Caco-2 (cell line): ENCODE data around the gene TWIST2. TPM values are rescaled to one million over a fixed set of nuclear protein-coding genes. Genes with fewer than 3 reads are reported as not detected.

ENCODE experiments used
- BruUV-seq: library from RNA; stranded (reverse); fragments of 400-500 nt; replicated peaks from 2 replicates; lab custom pipeline; 2021; lab: Mats Ljungman, UMichigan
- CTCF ChIA-PET: fragments of 300-600 bp; sonication (Branson Sonifier 250); formaldehyde crosslinking; loops from one replicate; lab custom pipeline; 2022; ENCODE audit warnings: antibody characterized with exemption; lab: Charles Lee
- POLR2A ChIA-PET: fragments of 300-600 bp; sonication (Branson Sonifier 250); formaldehyde crosslinking; loops from one replicate; lab custom pipeline; 2022; ENCODE audit warnings: antibody characterized with exemption; lab: Charles Lee
- DNase-seq, 2 experiments: peaks; one replicate each; pipeline versions ENCODE4 v3.0.0 to v3.0.0-alpha.2; 2020 to 2022
- H3K27me3 ChIP-seq: replicated peaks from 2 replicates; pipeline ENCODE4 v1.6.0; 2011; ENCODE audit warnings: low read length; ENCODE audit not compliant: control insufficient read depth, insufficient read depth
- H3K36me3 ChIP-seq: 2 replicates; pipeline ENCODE4 v1.5.1; 2011; ENCODE audit warnings: low read length; ENCODE audit not compliant: control insufficient read depth, insufficient read depth
- H3K4me1 ChIP-seq: fragments of 250-450 bp; sonication (Bioruptor Pico); 2 replicates; pipeline ENCODE4 v1.5.1; 2020; ENCODE audit warnings: mild to moderate bottlenecking
- H3K4me3 ChIP-seq: 2 replicates; pipeline ENCODE4 v1.5.1; 2011; ENCODE audit warnings: low read depth, mild to moderate bottlenecking, control low read depth, low read length
- H3K9me3 ChIP-seq: fragments of 250-450 bp; sonication (Bioruptor Pico); 2 replicates; pipeline ENCODE4 v1.5.1; 2020; ENCODE audit warnings: mild to moderate bottlenecking, moderate library complexity
- H3K27ac Mint-ChIP-seq: one replicate; pipeline ENCODE4 v1.8.0; 2022; ENCODE audit warnings: mixed read lengths; ENCODE audit not compliant: unreplicated experiment
- H3K27me3 Mint-ChIP-seq: one replicate; pipeline ENCODE4 v1.8.0; 2022; ENCODE audit warnings: mixed read lengths; ENCODE audit not compliant: insufficient read depth, unreplicated experiment
- H3K36me3 Mint-ChIP-seq: one replicate; pipeline ENCODE4 v1.8.0; 2022; ENCODE audit warnings: mild to moderate bottlenecking, mixed read lengths; ENCODE audit not compliant: insufficient read depth, unreplicated experiment
- H3K4me1 Mint-ChIP-seq: one replicate; pipeline ENCODE4 v1.8.0; 2022; ENCODE audit warnings: low read depth, mixed read lengths; ENCODE audit not compliant: unreplicated experiment
- H3K4me3 Mint-ChIP-seq: one replicate; pipeline ENCODE4 v1.8.0; 2022; ENCODE audit warnings: mild to moderate bottlenecking, moderate library complexity, mixed read lengths; ENCODE audit not compliant: unreplicated experiment
- H3K9me3 Mint-ChIP-seq: one replicate; pipeline ENCODE4 v1.8.0; 2022; ENCODE audit warnings: mixed read lengths; ENCODE audit not compliant: unreplicated experiment
- intact Hi-C: fragments of 100-400 bp; cut with micrococcal nuclease; formaldehyde crosslinking; loops from one replicate; pipeline ENCODE4 v1.10.0; 2022; ENCODE audit not compliant: unreplicated experiment
- total RNA-seq: library from RNA; stranded (reverse); gene quantifications from 2 replicates; pipeline ENCODE4 v1.2.3, GENCODE V29; 2022
- TF ChIP-seq, protein P1 (sequence below), 2 experiments: fragments of 200-600 bp in 1 of 2; IDR thresholded peaks; 1 replicate in 1 of 2; 2 replicates in 1 of 2; pipeline versions ENCODE4 v1.5.1 to v1.8.0; 2011 to 2022; ENCODE audit warnings: antibody characterized with exemption in 1 of 2, control low read depth in 1 of 2, inconsistent platforms in 1 of 2, low read depth in 1 of 2, low read length in 1 of 2, mild to moderate bottlenecking in 1 of 2, moderate library complexity in 1 of 2; ENCODE audit not compliant: insufficient read depth in 1 of 2, severe bottlenecking in 1 of 2, unreplicated experiment in 1 of 2

The TWIST2 gene
- total RNA-seq, 1 experiment from 2014 or later = not detected

DNA sequence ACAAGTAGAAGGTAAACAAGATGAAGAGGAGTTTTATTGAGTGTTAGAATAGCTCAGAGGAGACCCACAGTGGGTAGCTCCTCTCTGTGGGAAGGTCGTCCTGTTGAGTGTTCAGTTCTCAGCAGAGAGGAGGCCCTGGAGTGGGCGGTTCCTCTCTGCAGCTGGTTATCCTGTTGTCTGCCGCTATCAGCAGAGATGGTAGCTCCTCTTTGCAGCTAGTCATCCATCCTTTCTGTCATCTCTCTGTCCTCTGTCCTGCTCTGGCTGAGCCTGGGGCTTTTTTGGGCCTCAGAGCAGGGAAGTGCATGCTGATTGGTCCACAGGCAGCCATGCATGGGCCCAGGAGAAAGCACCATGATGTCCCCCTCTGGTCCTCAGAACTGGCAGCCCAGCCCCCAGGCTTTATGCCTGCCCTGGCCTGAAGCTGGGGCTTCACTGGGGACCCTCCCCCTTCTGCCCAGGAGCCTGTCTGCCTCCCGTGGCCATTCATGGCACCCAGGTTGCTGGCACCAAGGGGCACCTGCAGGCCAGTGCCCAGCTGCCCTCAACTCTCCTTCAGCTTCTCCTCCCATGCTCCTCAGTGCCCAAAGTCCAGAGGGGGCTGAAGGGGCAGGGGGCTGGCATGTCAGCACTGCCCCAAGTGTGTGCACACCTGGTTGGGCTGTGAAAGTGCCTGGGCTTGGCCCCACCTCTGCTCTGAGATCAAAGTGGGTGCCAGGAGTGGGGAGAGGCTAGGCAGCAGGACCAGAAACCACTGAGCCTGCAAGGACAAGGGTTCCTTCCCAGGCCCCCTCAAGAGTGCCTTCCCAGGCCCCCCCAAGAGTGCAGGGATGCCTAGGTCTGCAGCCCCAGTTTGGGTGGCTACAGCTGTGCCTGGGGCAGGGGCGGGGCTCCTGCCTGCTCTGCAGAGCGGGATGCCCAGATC, 98.7 kb downstream of the TWIST2 start:
- Histone ChIP-seq H3K9me3 (no peaks in the 10 kb centered on the region), H3K4me3 (no peak overlapping the region), H3K27me3 (no peaks in the 10 kb centered on the region), H3K36me3 (no peaks in the 10 kb centered on the region), H3K4me1 (no peaks in the 10 kb centered on the region)
- intact Hi-C loops = no loop called here
- TF ChIP-seq, protein P1, sequence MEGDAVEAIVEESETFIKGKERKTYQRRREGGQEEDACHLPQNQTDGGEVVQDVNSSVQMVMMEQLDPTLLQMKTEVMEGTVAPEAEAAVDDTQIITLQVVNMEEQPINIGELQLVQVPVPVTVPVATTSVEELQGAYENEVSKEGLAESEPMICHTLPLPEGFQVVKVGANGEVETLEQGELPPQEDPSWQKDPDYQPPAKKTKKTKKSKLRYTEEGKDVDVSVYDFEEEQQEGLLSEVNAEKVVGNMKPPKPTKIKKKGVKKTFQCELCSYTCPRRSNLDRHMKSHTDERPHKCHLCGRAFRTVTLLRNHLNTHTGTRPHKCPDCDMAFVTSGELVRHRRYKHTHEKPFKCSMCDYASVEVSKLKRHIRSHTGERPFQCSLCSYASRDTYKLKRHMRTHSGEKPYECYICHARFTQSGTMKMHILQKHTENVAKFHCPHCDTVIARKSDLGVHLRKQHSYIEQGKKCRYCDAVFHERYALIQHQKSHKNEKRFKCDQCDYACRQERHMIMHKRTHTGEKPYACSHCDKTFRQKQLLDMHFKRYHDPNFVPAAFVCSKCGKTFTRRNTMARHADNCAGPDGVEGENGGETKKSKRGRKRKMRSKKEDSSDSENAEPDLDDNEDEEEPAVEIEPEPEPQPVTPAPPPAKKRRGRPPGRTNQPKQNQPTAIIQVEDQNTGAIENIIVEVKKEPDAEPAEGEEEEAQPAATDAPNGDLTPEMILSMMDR (IDR thresholded peaks at IDR 0.05; ENCODE audit: insufficient read depth in 1 of 2, low read depth in 1 of 2, low read length in 1 of 2, severe bottlenecking in 1 of 2, unreplicated experiment in 1 of 2) = no peak
- Mint-ChIP-seq H3K9me3 (no peaks in the 10 kb centered on the region), H3K27me3 (peaks cover 7% of the 10 kb centered on the region), H3K4me1 (no peaks in the 10 kb centered on the region), H3K27ac (no peak overlapping the region), H3K4me3 (no peak overlapping the region), H3K36me3 (no peaks in the 10 kb centered on the region)
- POLR2A ChIA-PET = no interaction called here
- CTCF ChIA-PET = no interaction called here
- BruUV-seq = no TSS peak
- no peak for DNase-seq

DNA sequence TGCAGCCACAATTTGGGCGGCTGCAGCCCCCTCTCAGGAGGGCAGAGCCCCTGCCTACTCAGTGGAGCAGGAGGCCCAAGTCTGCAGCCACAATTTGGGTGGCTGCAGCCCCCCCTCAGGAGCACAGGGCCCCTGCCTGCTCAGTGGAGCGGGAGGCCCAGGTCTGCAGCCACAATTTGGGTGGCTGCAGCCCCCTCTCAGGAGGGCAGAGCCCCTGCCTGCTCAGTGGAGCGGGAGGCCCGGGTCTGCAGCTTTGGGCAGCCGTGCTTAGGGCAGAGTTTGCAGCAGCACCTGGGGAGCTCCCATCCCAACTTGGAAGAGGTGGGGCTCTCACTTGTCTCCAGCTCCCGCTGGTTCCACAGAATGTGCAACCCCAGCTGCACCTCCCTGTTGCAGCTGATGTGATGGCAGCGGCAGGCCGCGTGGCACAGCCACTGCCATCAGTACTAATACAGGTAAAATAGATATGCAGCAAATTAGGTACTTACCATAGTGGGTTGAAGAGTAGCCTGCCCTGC, 99.4 kb downstream of the TWIST2 start:
- H3K4me3 Mint-ChIP-seq = no peak overlapping the region
- no TSS peak for BruUV-seq
- H3K4me1 ChIP-seq = no peaks in the 10 kb centered on the region

DNA sequence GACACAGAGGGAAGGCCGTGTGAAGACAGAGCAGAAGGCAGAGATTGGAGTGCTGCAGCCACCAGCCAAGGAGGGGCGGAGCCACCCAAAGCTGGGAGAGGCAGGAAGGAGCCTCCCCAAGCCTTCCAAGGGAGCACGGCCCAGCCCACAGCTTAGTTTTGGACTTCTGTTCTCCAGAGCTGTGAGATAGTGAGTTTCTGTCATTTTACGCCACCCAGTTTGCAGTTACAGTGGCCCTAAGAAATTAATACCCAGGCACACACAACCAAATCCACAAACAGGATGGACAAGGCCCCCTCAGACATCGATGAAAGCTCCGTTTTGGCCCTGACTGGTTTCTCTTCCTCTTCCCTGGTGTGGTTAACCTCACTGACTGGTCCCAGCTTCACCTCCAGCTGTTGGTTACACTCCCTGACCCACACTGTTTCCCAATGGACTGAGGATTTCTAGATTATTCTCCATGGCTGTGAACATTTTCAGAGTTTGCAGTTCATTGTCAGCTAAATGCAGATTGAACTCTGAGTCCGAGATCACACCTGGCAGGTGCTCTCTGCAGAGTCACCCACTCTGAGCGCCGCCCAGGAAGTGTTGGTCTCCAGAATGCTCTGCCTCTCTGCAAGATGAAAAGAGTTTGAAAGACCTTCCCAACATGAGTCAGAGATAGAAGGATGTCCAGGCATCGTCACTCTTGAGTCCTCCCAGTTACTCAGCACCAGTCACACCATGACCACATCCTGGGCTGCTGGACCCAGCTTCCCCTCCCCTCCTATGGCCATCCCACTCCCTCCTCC, 100.2 kb downstream of the TWIST2 start:
- no TSS peak for BruUV-seq
- H3K4me3 Mint-ChIP-seq = no peak overlapping the region
- Histone ChIP-seq H3K27me3 (no peaks in the 10 kb centered on the region), H3K4me3 (no peak overlapping the region), H3K36me3 (no peaks in the 10 kb centered on the region), H3K4me1 (no peaks in the 10 kb centered on the region), H3K9me3 (no peaks in the 10 kb centered on the region)
- no peaks in the 10 kb centered on the region for H3K9me3 Mint-ChIP-seq
- no peak for DNase-seq
- H3K27me3 Mint-ChIP-seq = peaks cover 4% of the 10 kb centered on the region
- CTCF ChIA-PET = no interaction called here
- H3K36me3 Mint-ChIP-seq = no peaks in the 10 kb centered on the region
- no peaks in the 10 kb centered on the region for H3K4me1 Mint-ChIP-seq
- H3K27ac Mint-ChIP-seq = no peak overlapping the region
- TF ChIP-seq, protein P1 (IDR thresholded peaks at IDR 0.05; ENCODE audit: insufficient read depth in 1 of 2, low read depth in 1 of 2, low read length in 1 of 2, severe bottlenecking in 1 of 2, unreplicated experiment in 1 of 2) = no peak
- intact Hi-C loops = no loop called here
- POLR2A ChIA-PET = no interaction called here

More for the DNA sequence above, 99.4 kb downstream of the TWIST2 start:
- no peak overlapping the region for H3K27ac Mint-ChIP-seq
- intact Hi-C loops = no loop called here
- Histone ChIP-seq H3K9me3 (no peaks in the 10 kb centered on the region), H3K27me3 (no peaks in the 10 kb centered on the region), H3K36me3 (no peaks in the 10 kb centered on the region), H3K4me3 (no peak overlapping the region)
- no peak for DNase-seq
- POLR2A ChIA-PET = no interaction called here
- H3K9me3 Mint-ChIP-seq = no peaks in the 10 kb centered on the region
- CTCF ChIA-PET = no interaction called here
- TF ChIP-seq, protein P1 (IDR thresholded peaks at IDR 0.05; ENCODE audit: insufficient read depth in 1 of 2, low read depth in 1 of 2, low read length in 1 of 2, severe bottlenecking in 1 of 2, unreplicated experiment in 1 of 2) = no peak
- H3K36me3 Mint-ChIP-seq = no peaks in the 10 kb centered on the region
- H3K27me3 Mint-ChIP-seq = peaks cover 7% of the 10 kb centered on the region
- H3K4me1 Mint-ChIP-seq = no peaks in the 10 kb centered on the region
